Head of caudate nucleus (tissue), 42 donors: Measurements from ENCODE around the gene MIPEP.
A peak's percentile ranks its signal among the peaks of the same experiment; 100 is the strongest.
"Not testable (repeated sequence)": the region's sequence is repeated elsewhere in the genome, so short reads cannot be mapped to it uniquely, and the experiment has no call there.

ENCODE experiments used
- DNase-seq, 42 donors: peaks; one replicate each; pipeline versions ENCODE4 v3.0.0 to v3.0.0-alpha.2; 2020 to 2021; ENCODE audit warnings: mixed read lengths in 7 of 42
- intact Hi-C: fragments of 100-400 bp; cut with DNase I; formaldehyde crosslinking; loops from one replicate; pipeline ENCODE4 v1.15.0; 2022

The MIPEP gene

DNA sequence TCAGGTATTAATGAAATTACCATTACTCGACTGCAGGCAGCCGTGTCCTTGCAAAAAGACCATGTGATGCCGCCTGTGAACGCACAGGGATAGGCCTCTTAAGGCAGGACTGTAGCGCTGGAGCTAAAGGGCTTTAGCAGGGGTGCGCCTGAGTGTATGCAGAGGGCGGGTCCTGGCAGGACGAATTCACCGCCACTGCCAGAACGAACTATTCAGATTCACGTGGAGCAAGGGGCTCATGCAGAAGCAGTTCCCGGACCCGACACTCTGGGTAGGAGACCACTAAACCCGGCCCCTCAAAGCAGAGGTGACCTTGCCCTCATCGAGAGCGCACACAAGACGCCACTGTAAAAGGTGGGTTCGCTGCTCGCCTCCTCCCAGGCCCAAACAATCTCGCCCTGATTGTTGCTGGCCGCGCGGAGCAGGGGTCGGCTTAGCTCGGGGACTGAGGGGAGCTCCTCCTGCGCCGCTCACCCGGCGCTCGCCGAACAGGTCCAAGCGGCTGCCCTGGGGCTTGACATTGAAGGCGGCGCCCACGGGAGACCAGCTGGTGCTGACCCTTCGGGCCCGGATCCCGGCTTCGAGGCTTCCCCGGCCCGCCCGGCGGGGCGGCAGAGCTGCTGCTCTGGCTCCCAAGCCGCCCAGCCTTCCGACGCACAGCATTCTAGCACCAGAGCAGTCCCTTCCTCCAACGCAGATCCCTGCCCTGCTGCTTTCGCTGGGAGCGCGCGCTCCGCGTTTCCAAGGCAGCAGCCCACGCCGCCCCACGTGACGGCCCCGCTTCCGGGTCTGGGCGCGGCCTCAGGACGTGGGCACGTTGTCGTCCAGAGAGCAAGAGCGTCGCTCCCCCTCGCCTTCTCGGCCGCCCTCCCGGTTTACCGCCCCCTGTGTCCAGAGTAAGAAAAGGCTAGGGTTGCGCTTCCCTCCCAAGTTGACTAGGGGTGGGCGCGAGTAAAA is at the start of gene MIPEP:
Gene MIPEP, minus strand, starts transcription at position 743 of the 957 bp plus-strand sequence. Its CDS starts 80 bp downstream, at position 663.
- intact Hi-C loops = loop anchor here (5.0 kb wide), 2 partner anchors 417 to 433 kb away; no protein-coding TSS in a partner anchor
- peak; percentile 88 to 98 (median 95) for DNase-seq

DNA sequence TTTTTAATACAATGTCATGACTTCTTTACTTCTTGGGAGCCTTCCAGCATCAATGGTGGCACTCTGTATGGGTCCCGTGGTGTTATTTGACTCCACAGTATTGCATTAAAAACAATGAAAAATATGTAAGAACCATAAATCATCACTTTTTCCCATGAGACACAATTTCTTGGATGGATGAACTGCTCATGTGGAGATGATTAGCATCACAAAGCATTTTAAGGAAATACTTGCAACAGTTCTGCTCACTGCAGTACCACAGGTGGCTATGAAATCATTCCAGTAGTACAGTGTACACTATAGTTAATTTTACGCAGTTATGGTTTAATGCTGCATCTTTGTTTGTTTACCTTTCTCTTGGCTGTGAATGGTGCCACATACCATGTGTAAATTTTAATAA is 45.3 kb upstream of the MIPEP start:
- intact Hi-C loops = no loop called here
- DNase-seq = no peak

DNA sequence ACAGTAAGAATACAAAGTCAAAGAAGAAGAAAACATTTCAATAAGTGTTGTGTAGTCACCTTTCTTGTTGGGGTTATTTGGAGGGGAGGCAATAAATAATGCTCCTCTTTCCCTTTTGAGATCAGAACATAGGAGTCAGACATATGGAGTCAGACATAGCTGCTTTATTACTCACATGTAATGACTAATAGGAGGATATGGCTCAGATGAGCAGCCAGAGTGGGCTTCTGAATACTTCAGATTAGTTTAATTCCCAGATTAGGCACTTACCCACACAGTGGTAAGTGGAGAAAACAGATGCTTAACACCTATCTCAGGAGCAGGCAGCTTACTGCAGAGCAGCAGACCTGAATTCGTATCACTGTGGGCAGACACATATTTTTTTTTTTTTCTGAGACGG is 39.8 kb upstream of the MIPEP start:
- no peak for DNase-seq
- intact Hi-C loops = loop anchor here (10.0 kb wide), 1 partner anchor 296 kb away; no protein-coding TSS in a partner anchor

DNA sequence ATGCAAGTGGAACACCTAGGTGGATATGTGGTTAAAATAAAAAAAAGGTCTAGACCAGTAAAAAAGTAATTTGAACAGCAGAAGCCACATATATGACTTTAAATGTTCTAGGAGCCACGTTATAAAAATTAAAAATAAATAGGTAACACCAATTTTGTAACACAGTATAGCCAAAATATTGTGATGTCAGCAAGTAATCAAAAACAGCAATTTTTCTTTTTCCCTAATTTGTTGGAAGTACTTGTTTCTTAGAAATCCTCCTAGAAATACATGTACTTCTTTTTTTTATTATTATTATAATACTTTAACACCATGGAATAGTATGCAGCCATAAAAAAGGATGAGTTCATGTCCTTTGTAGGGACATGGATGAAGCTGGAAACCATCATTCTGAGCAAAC is 33.8 kb upstream of the MIPEP start:
- intact Hi-C loops = loop anchor here (10.0 kb wide), 1 partner anchor 302 kb away; no protein-coding TSS in a partner anchor
- DNase-seq = no peak

DNA sequence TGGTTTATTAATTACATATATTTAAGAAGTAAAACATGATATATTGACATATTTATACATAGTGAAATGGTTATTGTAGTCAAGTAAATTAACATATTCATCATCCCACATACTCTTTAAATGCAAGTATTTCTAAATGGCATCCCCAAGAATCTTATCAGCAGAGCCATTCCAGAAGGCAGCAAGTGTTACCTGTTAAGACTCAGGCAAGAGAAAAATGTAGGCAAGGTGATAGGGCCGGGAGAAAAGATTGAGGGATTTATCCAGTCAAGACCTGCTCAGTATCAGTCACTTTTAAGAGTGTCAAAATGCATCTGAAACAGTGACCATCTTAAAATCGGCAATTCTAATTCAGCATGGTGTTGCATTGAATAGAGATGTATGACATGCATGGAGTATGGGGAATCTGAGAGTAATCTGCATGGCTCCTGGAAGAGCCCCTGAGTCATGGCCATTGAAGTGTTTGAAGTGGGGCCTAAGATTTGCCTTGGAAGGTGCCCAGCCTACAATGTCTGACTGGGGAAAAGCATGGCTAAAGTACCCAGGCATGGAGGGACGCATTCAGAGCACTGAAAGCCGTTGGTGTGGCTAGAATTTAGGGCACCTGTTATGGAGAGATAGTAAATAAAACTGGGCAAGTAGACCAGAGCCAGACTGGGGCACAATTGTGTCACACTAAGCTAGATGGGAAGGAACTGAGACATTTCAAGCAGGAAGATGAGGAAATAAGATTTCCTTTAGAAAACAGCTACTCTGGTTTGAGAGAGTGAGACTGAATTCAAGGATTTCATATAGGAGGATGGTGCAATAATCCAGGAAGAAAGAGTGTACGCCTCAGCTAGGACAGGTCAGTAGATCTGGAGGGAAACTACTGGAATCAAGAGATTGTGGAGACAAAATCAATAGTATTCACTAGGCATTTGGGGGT is 33.1 kb upstream of the MIPEP start:
- DNase-seq = no peak
- intact Hi-C loops = loop anchor here (10.0 kb wide), 1 partner anchor 303 kb away; no protein-coding TSS in a partner anchor

DNA sequence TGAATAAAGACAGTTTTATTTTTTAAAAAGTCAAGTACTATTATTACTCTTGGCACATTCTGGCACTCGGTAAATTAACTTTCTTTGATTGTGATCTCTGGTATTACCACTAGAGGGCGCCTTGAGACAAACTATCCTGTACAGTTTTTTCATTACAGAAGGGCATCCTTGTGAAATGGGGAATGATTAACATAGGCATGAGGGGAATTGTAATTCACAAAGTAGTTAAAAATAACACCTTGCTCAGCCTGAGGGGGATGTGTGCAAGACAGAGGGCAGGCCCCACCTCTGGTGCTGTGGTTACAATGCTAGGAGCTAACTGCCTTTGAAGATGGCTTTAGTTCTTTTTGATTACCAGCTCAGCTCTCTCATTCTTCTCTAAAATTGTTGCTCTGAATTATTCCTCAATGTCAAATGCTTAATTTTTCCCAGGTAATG is 32.3 kb upstream of the MIPEP start:
- intact Hi-C loops = loop anchor here (10.0 kb wide), 1 partner anchor 303 kb away; no protein-coding TSS in a partner anchor
- peak in 16 of 42 donors; percentile 20 to 79 (median 40) for DNase-seq

DNA sequence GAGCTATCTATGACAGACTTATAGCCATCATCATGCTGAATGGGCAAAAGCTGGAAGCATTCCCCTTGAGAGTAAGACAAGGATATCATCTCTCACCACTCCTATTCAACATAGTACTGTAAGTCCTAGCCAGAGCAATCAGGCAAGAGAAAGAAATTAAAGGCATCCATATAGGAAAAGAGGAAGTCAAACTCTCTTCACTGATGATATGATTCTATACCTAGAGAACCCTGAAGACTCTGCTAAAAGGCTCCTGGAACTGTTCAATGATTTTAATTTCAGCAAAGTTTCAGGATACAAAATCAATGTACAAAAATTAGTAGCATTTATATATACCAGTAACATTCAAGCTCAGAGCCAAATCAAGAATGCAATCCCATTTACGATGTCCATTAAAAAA is 29.8 kb upstream of the MIPEP start:
- intact Hi-C loops = no loop called here
- DNase-seq = no peak

DNA sequence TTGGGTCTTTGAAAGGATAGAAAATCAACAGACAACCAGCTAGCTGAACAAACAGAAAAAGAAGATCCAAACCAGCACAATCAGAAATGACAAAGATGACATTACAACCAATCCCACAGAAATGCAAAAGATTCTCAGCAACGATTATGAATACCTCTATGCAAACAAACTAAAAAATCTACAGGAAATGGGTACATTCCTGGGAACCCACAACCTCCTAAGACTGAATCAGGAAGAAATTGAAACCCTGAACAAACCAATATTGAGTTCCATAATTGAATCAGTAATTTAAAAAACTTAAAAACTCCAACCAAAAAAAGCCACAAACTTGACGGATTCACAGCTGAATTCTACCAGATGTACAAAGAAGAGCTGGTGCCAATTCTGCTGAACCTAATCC is 29.0 kb upstream of the MIPEP start:
- no peak for DNase-seq
- intact Hi-C loops = no loop called here

DNA sequence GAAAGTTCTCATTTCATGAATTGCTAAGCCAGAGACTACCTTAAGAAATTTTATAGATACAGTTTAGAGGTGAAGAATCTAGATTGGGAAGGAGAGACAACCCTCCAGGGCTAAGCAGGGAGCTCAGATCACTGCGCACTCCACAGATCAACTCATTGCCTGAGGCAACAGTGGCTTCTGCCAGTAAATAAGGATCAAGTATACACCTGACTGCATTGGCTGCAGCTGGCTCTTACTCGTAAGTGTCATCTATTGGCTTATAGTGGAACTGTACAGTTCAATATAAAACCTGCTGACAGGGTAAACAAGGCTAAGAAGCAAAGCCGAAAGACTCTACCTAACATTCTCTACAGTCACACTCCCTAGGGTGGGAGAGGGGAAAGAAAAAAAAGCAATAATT is 26.1 kb upstream of the MIPEP start:
- intact Hi-C loops = no loop called here
- no peak for DNase-seq

DNA sequence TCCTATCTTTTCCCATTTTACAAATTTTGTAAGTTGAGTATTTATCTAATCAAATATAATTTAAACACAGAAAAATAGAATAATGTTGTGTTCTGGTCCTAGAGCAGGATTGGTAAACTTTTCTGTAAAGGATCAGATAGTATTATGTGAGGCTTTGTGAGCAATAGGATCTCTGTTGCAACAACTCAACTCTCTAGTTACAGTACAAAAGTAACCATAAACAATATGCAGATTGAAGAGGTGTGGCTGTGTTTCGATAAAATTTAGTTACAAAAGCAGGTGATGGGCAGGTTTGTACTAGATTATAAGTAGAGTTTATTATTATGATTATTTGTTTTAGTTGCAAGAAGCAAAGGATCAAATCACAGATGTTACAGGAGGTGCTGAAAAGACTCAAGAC is 23.3 kb upstream of the MIPEP start:
- intact Hi-C loops = no loop called here

DNA sequence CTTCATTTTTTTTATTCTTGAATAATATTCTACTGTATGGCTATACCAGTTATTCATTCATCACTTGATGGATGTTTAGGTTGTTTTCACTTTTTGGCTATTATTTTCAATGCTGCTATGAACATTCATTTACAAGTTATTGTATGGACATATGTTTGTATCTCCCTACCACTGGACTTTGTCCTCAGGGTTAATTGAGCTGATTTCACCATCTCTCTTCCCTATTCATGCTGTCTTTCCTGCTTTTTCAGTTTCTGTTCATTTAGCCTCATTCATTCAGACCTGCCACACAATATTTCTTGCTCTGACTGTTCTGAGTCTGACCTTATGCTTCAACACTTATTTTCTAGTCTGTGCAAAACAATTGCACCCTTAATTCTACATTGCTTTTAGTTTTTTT is 20.4 kb upstream of the MIPEP start:
- no peak for DNase-seq
- intact Hi-C loops = no loop called here

More for the DNA sequence above, 23.3 kb upstream of the MIPEP start:
- DNase-seq = no peak

DNA sequence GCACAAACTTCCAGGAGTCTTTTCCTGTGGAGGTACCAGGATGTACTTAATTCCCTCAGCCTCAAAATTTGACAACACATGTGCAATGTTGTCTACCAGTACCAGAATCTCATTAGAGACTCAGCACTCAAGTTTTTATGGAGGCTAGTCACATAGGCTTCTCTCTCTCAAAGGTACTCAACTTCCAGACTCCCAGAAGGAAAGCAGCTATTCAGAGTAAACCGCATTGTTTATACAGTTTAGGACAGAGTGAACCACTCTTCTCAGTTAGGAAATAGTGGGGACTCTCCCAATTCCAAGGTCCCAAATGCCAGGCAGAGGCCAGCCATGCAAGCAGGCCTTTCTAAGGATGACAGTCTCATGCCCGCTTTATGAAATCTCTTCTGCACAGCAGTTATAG is 16.6 kb upstream of the MIPEP start:
- no peak for DNase-seq
- intact Hi-C loops = no loop called here

DNA sequence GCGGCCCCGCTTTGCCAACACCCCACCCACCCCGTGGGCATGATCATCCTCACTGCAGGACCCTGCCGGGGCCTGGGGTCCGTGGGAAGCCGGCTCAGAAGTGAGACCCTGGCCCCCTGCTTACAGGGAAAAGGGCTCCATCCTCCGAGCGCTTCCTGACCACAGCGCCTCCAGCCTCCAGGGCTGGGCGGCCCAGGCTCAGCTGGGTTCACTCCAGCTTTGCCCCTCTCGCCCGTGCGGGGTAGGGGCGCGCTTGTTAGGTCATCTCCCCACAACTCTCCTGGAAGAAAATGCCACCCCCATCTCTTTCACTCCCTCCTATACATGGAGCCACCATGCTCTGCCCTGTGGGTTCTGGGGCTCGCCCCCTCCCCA is 14.7 kb upstream of the MIPEP start:
- DNase-seq = no peak
- intact Hi-C loops = no loop called here

DNA sequence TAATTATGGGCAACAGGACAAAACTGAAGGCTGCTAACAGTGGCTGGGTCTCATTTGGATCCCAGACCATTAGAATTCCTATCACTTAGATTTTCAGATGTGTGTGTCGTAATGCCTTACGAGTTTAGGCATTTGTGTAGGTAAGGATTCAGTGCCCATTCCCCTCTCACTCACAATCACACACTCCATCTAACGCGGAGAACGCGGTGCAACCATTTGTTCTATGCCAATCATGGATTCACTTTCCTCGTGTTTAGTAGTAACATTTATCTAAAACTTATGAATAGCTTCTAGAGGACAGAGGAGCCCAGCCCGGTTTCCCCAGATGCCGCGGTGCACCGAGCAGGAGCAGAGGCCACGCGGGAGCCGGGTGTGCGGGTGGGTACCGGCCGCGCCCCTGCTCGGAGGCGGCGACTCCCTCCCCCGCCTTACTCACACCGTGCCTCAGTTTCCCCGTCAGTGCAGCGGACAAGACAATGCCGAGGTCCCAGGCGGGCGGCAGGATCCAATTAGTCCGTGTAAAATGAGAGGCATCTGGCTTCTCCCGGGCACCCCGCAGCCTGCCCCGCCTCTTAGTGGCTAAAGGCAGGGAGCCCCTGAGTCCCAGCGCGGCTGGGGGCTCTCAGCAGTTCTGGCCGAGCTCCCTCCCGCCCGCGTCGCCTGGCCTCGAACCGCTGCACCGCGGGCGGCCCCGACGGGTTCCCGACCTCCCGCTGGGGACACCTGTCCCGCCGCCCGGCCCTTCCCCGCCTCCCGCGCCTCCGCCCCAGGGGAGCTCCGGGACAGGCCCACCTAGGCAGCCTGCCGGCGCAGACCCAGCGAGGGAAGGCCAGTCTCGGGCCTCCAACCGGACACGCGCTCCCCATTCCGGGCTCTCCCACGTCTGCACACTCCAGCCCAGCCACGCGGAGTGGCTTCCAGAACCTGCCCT is 14.0 kb upstream of the MIPEP start:
- DNase-seq = no peak
- intact Hi-C loops = no loop called here

DNA sequence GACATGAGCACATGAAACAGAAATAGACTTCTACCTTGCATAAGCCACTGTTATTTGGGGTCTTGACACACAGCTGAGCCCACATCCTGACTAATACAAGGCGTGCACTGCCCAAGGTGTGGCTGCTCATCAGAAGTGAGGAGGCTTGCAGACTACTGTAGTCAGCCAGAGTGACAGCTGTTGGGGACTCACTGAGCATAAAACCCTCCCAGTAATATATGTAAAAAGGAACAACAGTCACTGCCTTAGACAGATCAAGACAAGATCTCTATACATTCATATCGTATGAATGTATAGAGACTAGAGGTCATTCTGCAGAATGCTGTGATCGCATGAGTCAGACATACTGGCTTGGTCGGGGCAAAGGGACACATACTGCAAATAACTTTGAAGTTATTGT is 12.2 kb upstream of the MIPEP start:
- no peak for DNase-seq
- intact Hi-C loops = no loop called here

DNA sequence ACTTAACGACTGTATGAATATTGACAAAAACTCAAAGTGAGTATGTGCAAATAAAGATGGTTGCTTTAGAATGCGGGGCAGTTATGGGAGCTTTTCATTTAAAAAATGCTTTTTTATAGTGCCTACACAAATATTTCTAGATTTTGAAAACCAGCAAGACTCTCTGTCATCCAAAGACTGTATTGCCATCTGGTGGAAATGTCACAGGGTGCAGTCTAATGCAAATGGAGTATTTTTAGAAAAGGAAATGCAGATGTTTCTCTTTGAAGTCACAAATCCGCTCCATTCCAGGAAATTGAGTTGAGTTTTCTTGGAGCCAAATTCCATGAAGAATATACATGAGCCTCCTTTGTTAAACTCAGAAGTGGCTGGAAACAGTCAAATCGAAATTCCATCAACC is 10.4 kb upstream of the MIPEP start:
- peak in 20 of 42 donors; percentile 32 to 79 (median 63) for DNase-seq
- intact Hi-C loops = no loop called here

DNA sequence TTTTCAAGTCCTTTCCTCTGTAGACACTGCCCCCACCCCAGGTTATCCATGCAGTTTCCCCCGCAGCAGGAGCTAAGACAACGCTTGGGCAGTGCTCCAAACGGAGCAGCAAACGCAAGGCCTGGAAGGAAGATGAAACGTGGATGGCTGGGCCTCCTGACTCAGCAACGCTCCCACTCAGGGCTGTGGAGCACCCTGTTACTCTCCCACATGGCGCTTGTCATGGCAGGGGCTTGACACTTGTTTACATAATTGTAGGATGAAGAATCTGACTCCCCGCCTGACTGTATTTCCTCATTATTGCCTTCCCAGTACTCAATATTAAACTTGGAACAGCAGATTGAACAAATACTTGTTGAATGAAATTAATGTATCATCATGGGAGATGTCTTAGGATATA is 8.9 kb upstream of the MIPEP start:
- intact Hi-C loops = no loop called here
- no peak for DNase-seq

DNA sequence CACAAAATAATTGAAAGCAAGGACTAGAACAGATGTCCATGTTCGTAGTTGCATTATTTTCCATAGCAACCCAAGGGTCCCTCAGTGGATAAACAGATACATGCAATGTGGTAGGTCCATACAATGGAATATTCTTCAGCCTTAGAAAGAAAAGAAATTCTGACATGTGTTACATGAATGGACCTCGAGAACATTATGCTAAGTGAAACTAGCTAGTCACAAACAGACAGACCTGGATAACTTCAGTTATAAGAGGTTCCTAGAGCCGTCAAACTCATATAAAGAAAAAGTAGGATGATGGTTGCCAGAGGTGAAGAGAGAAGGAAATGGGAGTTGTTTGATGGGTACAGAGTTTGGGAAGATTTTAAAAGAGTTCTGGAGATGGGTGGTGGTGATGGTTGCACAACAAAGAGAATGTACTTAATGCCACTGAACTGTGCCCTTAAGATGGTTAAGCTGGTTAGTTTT is 8.3 kb upstream of the MIPEP start, which contains the start of gene C1QTNF9B:
Gene C1QTNF9B, minus strand, starts transcription at position 51 of the 468 bp plus-strand sequence.
- intact Hi-C loops = not testable (repeated sequence)

More for the DNA sequence above, 8.3 kb upstream of the MIPEP start, which contains the start of gene C1QTNF9B:
- not testable (repeated sequence) for DNase-seq
